HTR-8/SVneo (cell line): Measurements from ENCODE around the gene UBE2O.
"Not testable (repeated sequence)": the region's sequence is repeated elsewhere in the genome, so short reads cannot be mapped to it uniquely, and the experiment has no call there.

Source experiments
- DNase-seq: peaks from one replicate; pipeline ENCODE4 v3.0.0; 2011; ENCODE audit warnings: low spot score, mixed read lengths; ENCODE audit not compliant: insufficient read length
- FAIRE-seq: peaks from 2 replicates; lab custom pipeline; 2011; peaks lifted over from hg19 to GRCh38; lab: Jason Lieb, UNC

UBE2O gene

GRCh38 chr17:76359776-76360175, 93.2 kb downstream of the UBE2O start:
- not testable (repeated sequence) for DNase-seq

GRCh38 chr17:76359375-76359774, 93.6 kb downstream of the UBE2O start:
- no peak for FAIRE-seq
- DNase-seq, result no peak

More at GRCh38 chr17:76359776-76360175, 93.2 kb downstream of the UBE2O start:
- FAIRE-seq, result not testable (repeated sequence)

- DNase-seq, result no peak
- no peak for FAIRE-seq
Observed at GRCh38 chr17:76357597-76358158, 95.3 kb downstream of the UBE2O start.

- no peak for FAIRE-seq
- no peak for DNase-seq
Observed at GRCh38 chr17:76356803-76357456, 96.0 kb downstream of the UBE2O start.

- FAIRE-seq (no peak), DNase-seq (no peak)
Observed at GRCh38 chr17:76354747-76355310, 98.1 kb downstream of the UBE2O start.

GRCh38 chr17:76354317-76354729, 98.6 kb downstream of the UBE2O start:
- DNase-seq (no peak), FAIRE-seq (no peak)

- FAIRE-seq (peak; percentile 78), DNase-seq (peak; percentile 97)
Observed at GRCh38 chr17:76353599-76354316, 99.2 kb downstream of the UBE2O start, which contains the start of gene PRPSAP1. TSS of gene PRPSAP1 (minus strand) at chr17:76353916. CDS start at chr17:76353703, 213 bp downstream.

GRCh38 chr17:76353004-76353598, 99.9 kb downstream of the UBE2O start:
- no peak for FAIRE-seq

GRCh38 chr17:76351526-76352071, 101.4 kb downstream of the UBE2O start:
- no peak for DNase-seq
- FAIRE-seq, result no peak

More at GRCh38 chr17:76353004-76353598, 99.9 kb downstream of the UBE2O start:
- peak; percentile 56 for DNase-seq

GRCh38 chr17:76350463-76350862, 102.5 kb downstream of the UBE2O start:
- DNase-seq (no peak), FAIRE-seq (no peak)

GRCh38 chr17:76346936-76347335, 106.0 kb downstream of the UBE2O start:
- not testable (repeated sequence) for FAIRE-seq, DNase-seq

- FAIRE-seq (no peak), DNase-seq (no peak)
Observed at GRCh38 chr17:76345377-76345974, 107.5 kb downstream of the UBE2O start.

GRCh38 chr17:76343106-76343505, 109.8 kb downstream of the UBE2O start:
- DNase-seq (no peak), FAIRE-seq (no peak)

GRCh38 chr17:76341301-76341700, 111.7 kb downstream of the UBE2O start:
- FAIRE-seq (no peak), DNase-seq (no peak)
